ENCODE results near the gene SCTR. TPM values are rescaled to one million over a fixed set of nuclear protein-coding genes. Genes with fewer than 3 reads are reported as not detected.

Gene SCTR
- total RNA-seq, 2 donors from 2014 or later = not detected

- Histone ChIP-seq H3K4me1 (ENCODE audit: control insufficient read depth in 1 of 2, low read depth in 2 of 2) (peaks cover 10 to 33% of the 10 kb centered on the region in 2 donors), H3K36me3 (no peaks in the 10 kb centered on the region), H3K4me3 (no peak overlapping the region), H3K9me3 (no peaks in the 10 kb centered on the region), H3K27me3 (replicated peaks; ENCODE audit: insufficient read depth) (no peaks in the 10 kb centered on the region), H3K27ac (peak overlapping the region; percentile 34 to 55)
- TF ChIP-seq CTCF (IDR thresholded peaks at IDR 0.05) = no peak
- ATAC-seq (ENCODE audit: insufficient number of reproducible peaks, low FRiP score, low read depth) (peak; percentile 83), DNase-seq (ENCODE audit: low spot score) (no peak)
Measured at GRCh38 chr2:119468154-119468955, 55.9 kb downstream of the SCTR start.

- no peak for TF ChIP-seq CTCF (IDR thresholded peaks at IDR 0.05)
- no peak for ATAC-seq (ENCODE audit: insufficient number of reproducible peaks, low FRiP score, low read depth)
- DNase-seq (ENCODE audit: low spot score) = no peak
- Histone ChIP-seq H3K4me3 (no peak overlapping the region), H3K4me1 (ENCODE audit: control insufficient read depth in 1 of 2, low read depth in 2 of 2) (peaks cover 10 to 33% of the 10 kb centered on the region in 2 donors), H3K36me3 (no peaks in the 10 kb centered on the region), H3K9me3 (no peaks in the 10 kb centered on the region), H3K27ac (no peak overlapping the region), H3K27me3 (replicated peaks; ENCODE audit: insufficient read depth) (no peaks in the 10 kb centered on the region)
Measured at GRCh38 chr2:119466373-119466772, 57.9 kb downstream of the SCTR start.

- DNase-seq (ENCODE audit: low spot score) (no peak), ATAC-seq (ENCODE audit: insufficient number of reproducible peaks, low FRiP score, low read depth) (no peak)
- Histone ChIP-seq H3K27ac (no peak overlapping the region), H3K4me3 (no peak overlapping the region), H3K9me3 (no peaks in the 10 kb centered on the region), H3K36me3 (no peaks in the 10 kb centered on the region), H3K4me1 (ENCODE audit: control insufficient read depth in 1 of 2, low read depth in 2 of 2) (peaks cover 10 to 30% of the 10 kb centered on the region in 2 donors), H3K27me3 (replicated peaks; ENCODE audit: insufficient read depth) (no peaks in the 10 kb centered on the region)
- no peak for TF ChIP-seq CTCF (IDR thresholded peaks at IDR 0.05)
Measured at GRCh38 chr2:119465687-119466086, 58.6 kb downstream of the SCTR start.

GRCh38 chr2:119464981-119465380, 59.3 kb downstream of the SCTR start:
- Histone ChIP-seq H3K36me3 (no peaks in the 10 kb centered on the region), H3K4me1 (ENCODE audit: control insufficient read depth in 1 of 2, low read depth in 2 of 2) (peaks cover 6 to 23% of the 10 kb centered on the region in 2 donors), H3K27ac (no peak overlapping the region), H3K9me3 (no peaks in the 10 kb centered on the region), H3K4me3 (no peak overlapping the region), H3K27me3 (replicated peaks; ENCODE audit: insufficient read depth) (no peaks in the 10 kb centered on the region)
- DNase-seq (ENCODE audit: low spot score) = no peak
- no peak for ATAC-seq (ENCODE audit: insufficient number of reproducible peaks, low FRiP score, low read depth)
- TF ChIP-seq CTCF (IDR thresholded peaks at IDR 0.05) = no peak

GRCh38 chr2:119463990-119464389, 60.3 kb downstream of the SCTR start:
- Histone ChIP-seq H3K27me3 (replicated peaks; ENCODE audit: insufficient read depth) (no peaks in the 10 kb centered on the region), H3K9me3 (no peaks in the 10 kb centered on the region), H3K4me3 (no peak overlapping the region), H3K4me1 (ENCODE audit: control insufficient read depth in 1 of 2, low read depth in 2 of 2) (peaks cover 0 to 14% of the 10 kb centered on the region in 2 donors), H3K27ac (no peak overlapping the region), H3K36me3 (no peaks in the 10 kb centered on the region)
- ATAC-seq (ENCODE audit: insufficient number of reproducible peaks, low FRiP score, low read depth) (no peak), DNase-seq (ENCODE audit: low spot score) (no peak)
- TF ChIP-seq CTCF (IDR thresholded peaks at IDR 0.05) = no peak

Data from thoracic aorta (tissue), 2 donors.